ENCODE measurements around the gene LLCFC1.

DNA sequence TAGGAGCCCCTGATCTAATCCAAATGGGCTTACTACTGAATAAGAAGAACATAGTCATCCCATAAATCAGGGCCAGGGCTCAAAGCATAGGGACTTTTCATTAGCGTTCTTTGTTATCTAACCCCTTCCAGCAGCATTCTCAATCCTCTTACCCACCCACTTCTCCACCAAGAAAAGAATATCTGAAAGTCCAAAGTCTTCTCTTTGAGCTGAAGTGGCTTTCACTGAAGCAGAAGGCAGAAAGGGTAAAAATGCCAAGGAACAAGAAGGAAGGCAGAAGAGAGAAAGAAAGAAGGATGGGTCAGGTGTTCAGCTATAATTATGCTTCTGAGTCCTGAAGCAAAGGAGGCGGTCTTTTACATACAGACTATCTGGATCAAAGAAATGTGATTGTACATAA, 15.9 kb upstream of the LLCFC1 start:
- TF ChIP-seq, protein P1, sequence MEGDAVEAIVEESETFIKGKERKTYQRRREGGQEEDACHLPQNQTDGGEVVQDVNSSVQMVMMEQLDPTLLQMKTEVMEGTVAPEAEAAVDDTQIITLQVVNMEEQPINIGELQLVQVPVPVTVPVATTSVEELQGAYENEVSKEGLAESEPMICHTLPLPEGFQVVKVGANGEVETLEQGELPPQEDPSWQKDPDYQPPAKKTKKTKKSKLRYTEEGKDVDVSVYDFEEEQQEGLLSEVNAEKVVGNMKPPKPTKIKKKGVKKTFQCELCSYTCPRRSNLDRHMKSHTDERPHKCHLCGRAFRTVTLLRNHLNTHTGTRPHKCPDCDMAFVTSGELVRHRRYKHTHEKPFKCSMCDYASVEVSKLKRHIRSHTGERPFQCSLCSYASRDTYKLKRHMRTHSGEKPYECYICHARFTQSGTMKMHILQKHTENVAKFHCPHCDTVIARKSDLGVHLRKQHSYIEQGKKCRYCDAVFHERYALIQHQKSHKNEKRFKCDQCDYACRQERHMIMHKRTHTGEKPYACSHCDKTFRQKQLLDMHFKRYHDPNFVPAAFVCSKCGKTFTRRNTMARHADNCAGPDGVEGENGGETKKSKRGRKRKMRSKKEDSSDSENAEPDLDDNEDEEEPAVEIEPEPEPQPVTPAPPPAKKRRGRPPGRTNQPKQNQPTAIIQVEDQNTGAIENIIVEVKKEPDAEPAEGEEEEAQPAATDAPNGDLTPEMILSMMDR (IDR thresholded peaks at IDR 0.05; ENCODE audit: low read depth, low read length, poor library complexity, severe bottlenecking) = no peak
- no peak for TF ChIP-seq EZH2phosphoT487 (IDR thresholded peaks at IDR 0.05; ENCODE audit: borderline replicate concordance, low read length)
